Ammon's horn (tissue), 1 donor: Measurements from ENCODE around the gene PET100.

Experiments used
- DNase-seq: peaks from one replicate; pipeline ENCODE4 v3.0.0-alpha.2; 2016; ENCODE audit warnings: low spot score

Gene PET100, protein sequence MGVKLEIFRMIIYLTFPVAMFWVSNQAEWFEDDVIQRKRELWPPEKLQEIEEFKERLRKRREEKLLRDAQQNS

DNA sequence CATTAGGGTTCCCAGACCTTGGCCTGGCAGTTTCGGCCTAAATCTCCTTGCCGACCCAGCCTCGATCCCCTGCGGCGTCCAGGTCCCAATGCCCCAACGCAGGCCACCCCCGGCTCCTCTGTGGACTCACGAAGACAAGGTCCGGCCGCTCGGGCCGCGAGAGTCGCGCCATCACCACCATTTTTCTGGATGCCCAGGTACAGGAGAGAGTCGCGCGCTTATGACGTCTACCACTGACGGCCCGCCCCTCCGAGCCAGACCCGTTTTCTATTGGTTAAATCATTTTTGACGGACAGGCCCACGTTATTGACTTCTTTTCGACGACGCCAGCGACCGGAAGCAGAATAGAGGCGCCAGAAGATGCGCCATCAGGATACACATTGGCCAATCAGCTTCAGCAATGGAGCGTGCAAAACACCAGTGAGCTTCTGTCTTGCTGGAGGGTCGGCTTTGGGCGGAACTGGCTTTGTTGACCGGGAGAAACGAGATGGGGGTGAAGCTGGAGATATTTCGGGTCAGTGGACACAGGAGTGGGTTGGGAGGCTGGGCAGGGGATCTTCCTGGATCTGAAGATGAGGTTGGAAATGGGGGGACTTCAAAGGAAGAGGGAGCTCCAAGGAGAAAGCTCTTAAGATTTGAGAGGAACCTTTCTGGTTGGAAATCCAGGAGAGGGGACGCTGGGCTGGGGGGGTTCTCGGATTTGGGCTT lies at the start of gene PET100, which contains the start of gene XAB2:
Gene PET100, plus strand, starts transcription at position 447 of the 708 bp plus-strand sequence. Its CDS starts 41 bp downstream, at position 488.
Gene XAB2, minus strand, starts transcription at position 199 of the 708 bp plus-strand sequence. Its CDS starts 18 bp downstream, at position 181.
- DNase-seq: peak; percentile 99

DNA sequence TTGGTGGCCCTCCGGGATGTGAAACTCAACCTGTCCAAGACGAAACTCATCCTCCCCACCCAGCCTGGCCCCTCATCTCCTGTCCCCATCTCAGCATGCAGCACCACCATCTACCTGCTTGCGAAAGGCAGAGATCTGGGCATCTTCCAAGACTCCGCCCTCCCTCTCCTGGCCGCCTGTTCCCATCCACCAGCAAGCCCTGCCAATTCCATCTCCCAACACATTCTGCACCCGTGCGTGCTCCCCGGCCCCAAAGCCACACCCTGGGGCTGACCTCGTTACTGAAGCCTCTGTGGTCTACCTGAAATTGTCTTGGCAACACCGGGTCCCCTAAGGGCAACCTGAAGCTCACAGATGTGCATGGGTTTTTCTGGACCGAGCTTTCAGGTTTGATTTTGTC lies 47.1 kb upstream of the PET100 start:
- DNase-seq: no peak

DNA sequence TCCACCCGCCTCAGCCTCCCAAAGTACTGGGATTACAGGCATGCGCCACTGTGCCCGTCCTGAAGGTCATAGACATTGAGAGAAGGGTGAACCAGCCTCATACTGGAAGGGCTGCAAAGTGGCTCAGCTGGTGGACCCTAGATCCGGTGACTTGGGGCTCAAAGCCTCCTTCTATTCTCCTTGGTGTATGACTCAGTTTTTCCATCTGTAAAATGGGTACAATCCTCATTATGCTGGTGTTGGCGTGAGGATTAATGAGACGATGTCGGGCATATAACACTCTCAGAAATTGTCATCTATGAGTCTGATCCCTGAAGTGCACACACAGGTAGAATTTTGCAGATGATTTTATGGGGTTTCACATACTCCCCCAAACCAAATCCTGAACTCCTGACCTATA lies 39.8 kb upstream of the PET100 start:
- DNase-seq: no peak

DNA sequence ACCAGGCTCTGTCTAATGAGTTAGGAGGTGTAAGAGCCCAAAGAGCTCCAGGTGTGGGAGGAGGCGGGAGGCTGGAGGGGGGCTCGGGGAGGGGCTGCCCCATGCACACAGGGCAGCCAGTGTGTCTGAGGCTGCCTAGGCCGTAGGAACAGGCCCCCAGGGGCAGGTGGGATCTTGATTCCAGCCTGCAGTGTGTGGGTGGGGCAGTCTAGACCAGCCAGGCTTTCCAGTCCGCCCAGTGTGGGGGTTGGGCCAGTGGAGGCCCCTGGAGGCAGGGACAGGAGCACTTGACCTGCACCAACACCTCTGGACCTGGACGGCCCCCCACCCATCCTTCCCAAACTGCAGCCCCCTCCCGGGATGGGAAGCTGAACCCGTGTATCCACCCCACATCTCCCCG lies 39.3 kb upstream of the PET100 start:
- DNase-seq: no peak

DNA sequence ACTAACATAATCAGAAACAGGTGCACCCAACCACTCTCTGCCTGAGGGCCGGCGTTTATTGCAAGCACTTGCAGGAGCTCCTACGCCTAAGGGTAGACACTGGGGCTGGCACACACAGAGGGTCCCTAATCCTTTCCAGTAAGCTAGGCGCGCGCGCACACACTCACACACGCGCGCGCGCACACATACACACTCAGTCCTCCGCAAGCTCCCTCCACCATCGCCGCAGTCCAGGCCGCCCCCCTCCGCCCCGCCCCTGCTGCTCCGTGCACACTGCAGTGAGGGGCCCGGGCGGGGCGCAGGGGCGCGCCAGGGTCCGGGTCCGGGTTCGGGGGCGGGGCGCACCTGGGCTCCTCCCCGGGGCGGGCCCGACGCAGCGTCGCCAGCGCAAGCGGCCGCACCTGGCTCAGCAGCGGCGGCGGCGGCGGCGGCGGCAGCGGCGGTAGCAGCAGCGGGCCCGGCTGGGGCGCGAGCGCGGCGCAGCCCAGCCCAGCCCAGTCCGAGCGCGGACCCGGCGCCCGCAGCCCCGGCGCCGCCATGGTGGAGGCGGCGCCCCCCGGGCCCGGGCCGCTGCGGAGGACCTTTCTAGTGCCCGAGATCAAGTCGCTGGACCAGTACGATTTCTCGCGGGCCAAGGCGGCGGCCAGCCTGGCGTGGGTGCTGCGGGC lies 34.0 kb upstream of the PET100 start, which contains the start of gene CAMSAP3:
Gene CAMSAP3, plus strand, starts transcription at position 398 of the 668 bp plus-strand sequence. Its CDS starts 140 bp downstream, at position 538.
- peak; percentile 24 for DNase-seq

DNA sequence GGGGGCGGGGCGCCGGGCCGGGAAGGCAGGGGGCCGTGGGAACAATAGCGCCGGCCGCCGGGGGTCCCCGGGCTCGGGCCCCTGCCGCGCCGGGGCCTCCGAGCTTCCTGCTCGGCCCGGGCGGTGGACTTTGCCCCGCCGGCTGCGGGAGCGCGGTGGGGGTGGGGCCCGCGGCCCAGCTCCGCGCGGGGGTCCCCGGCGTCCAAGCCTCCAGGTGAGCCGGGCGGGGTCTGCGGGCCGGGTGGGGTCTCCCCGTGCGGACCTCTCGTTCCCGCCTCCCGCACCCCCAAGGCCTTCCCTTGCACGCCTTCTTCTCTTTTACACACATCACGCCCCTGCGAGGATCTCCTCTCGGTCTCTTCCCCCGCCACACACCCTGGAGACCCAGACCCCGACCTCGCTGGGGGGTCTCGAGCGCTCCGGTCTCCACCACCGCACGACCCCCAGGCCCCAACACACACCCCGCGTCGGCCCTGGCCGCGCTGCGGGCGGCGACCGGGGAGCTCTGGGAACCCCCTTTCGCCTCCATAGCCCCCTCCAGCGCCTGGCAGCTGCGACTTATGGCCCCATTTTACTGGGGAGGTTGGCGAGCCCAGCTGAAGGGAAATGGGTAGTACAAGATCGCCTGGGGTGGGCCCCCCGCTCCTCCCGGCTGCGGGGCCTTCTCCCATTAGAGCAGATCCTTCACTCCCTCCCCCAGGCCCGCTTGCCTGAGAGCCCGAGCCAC lies 33.2 kb upstream of the PET100 start:
- no peak for DNase-seq

DNA sequence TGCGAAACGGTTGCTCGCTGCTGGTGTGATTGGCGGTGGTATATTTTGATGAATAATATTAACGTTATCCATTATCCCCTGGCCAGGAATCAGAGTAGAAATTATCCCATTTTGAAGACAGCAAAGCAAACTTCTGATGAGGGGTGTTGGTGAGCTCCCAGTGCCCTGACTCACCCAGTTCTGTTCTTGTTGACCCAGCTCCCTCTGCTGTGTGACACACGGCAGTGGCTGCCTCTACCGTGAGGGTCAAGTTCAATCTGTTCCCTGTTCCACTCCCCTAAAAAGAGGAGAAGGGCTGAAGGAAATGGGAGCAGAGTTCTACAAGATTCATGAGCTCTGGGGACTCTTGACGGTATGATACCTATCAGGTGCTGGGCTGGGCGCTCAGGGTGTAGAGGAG lies 31.9 kb upstream of the PET100 start:
- no peak for DNase-seq

DNA sequence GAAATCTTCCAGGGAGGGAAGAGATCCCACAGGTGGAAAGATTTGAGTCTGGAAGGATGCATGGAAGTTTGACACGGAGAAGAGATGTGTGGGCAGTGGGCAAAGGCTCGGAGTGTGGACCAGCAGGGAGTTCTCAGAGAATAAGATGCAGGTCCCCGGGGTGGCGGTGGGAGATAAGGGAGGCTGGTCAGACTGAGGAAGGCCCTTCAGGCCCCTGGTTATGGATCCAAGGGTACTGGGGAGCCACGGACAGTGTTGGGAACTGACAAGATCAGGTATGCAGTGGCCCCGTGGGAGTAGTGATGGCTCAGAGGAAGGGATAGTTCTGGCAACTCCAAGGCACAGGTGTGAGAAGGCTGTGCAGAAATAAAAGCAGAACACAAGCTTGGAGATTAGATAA lies 31.4 kb upstream of the PET100 start:
- DNase-seq: no peak

DNA sequence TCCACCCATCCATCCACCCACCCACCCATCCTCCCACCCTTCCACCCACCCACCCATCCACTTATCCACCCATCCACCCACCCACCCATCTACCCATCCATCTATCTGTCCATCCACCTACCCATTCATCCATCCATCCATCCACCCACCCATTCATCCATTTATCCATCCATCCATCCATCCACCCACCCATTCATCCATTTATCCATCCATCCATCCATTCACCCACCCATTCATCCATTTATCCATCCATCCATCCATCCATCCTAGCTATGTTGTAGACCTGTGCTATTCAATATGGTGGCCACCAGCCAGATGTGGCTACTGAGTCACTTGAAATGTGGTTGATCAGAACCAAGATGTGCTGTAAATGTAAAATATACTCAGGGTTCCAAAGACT lies 28.9 kb upstream of the PET100 start:
- no peak for DNase-seq

DNA sequence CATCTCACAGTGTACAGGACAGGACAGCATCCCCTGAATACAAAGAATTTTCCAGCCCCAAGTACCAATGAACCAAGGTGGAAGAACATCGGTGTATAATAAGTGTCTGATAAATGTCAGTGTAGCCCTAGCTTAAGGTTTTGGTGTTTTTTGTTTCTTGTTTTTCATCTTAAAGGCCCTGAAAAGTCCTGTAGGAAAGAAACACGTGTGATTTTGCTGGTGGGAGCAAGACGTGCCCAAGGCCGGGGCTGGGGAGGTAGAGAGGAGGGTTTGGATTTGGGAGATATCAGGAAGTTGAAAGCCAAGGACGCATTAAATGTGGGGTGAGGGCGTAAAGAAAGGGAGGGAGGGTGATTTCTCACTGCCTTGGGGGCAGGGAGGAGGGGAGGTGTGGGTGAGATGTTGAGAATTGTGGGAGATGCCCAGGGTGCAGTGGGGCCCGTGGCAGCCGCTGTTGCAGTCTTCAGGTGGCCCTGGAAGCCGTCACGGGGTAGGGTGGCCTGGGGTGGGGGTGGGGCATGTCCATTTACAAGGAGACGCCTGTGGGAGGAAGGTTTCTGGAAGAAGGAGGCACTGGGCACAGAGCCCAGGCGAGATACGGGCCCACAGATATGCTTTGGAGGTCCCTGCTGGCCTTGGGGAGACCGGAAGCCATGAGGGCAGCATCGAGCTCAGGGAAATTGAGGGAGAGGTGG lies 27.2 kb upstream of the PET100 start:
- no peak for DNase-seq

DNA sequence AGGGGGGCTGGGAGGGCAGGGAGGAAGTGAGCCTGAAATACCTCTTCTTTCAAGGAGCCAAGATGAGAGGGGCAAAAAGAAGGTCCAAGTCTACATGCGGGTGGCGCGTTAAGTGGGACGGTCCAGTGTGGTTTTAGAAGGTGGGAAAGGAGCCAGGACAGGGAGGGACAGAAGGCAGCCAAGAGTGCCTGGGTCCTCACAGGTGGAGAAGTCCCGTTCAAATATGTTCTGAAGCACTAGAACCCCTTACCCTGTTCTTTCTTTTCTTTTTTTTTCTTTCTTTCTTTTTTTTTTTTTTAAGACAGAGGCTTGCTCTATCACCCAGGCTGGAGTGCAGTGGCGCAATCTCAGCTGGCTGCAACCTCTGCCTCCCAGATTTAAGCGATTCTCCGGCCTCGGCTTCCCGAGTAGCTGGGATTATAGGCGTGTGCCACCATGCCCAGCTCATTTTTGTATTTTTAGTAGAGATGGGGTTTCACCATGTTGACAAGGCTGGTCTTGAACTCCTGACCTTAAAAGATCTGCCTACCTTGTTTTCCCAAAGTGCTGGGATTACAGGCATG lies 26.6 kb upstream of the PET100 start:
- DNase-seq: no peak

DNA sequence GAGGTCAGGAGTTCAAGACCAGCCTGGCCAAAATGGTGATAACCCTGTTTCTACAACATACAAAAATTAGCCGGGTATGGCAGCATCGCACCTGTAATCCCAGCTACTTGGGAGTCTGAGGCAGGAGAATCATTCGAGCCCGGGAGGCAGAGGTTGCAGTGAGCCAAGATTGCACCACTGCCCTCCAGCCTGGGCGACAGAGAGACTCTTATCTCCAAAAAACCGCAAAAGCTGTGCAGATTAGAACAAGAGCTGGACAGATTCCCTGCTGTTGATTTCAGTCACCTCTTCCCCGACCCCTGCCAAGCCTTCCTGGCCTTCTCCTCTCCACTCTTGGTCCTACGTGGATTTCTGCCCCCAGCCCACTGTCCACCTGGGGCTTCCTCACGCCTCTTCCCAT lies 25.7 kb upstream of the PET100 start:
- no peak for DNase-seq

DNA sequence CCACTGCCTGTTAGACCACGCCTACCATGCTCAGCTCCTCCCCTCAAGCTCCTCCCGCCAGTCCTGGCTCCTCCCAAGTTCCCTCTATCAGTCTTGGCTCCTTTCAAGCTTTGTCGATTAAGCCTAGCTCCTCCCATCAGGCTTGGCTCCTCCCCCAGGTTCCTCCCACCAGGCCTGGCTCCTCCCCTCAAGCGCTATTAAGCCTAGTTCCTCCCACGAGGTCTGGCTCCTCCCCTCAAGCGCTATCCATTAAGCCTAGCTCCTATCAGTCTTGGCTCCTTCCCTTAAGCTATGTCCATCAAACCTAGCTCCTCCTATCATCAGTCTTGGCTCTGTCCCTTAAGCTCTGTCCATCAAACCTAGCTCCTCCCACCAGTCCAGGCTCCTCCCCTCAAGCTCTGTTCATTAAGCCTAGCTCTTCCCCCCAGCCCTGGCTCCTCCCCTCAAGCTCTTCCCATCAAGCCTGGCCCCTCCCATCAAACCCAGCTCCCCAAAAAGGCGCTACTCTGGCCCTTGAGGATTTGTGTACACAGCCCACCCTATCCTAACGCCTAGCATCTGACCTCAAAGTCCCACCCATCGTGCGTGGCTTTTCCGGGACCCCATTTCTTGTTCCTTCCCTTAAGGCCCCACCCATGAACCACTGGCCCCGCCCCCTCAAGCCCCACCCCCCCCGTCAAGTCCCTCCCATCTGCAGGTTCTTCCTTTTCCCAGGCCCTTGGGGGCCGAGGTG lies 23.9 kb upstream of the PET100 start:
- DNase-seq: no peak

DNA sequence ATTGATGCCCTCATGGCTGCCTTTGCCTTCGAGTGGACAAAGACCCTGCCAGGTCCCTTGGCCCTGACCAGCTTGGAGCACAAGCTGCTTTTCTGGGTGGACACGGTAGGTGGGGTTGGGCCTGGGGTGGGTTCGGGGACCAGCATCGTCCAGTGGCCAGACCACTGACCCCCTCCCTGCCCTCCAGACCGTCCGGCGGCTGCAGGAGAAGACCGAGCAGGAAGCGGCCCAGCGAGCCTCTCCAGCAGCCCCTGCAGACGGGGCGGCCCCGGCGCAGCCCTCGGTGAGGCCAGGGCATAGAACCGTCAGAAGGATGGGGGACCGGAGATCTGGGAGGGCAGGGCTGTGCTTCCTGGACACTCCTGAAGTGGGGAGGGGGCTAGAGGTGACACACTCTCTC lies 23.3 kb upstream of the PET100 start:
- DNase-seq: no peak

DNA sequence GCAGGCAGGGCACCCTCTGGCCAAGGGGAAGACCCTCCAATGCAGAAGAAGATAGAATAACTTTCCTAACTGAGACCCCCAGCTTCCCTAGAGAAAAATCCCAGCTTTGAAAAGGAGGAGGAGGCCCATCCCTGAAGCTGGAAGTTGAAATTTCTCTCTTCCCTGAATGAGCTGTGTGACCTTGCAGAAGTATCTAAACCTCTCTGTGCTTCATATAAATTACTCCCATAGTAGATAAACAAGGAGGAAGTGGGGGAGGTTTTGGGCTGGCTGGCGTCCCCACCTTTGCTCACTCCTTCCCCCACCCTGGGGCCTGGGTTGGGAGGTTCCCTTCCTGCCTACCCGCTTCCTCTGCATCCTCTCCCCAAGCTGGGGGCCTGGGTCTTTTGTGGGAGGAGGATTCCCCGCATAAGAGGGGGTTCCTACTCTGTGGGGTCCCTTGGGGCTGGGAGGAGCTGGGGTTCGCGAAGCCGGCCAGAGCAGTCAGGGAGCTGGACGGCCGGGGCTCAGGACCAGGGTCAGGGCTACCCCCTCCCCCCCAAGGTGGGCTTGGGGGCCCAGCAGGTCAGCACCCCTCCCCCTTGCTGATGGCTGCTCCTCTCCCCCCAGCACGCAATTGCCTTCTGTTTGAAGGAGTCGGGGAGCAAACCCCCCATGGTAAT lies 22.2 kb upstream of the PET100 start:
- no peak for DNase-seq

DNA sequence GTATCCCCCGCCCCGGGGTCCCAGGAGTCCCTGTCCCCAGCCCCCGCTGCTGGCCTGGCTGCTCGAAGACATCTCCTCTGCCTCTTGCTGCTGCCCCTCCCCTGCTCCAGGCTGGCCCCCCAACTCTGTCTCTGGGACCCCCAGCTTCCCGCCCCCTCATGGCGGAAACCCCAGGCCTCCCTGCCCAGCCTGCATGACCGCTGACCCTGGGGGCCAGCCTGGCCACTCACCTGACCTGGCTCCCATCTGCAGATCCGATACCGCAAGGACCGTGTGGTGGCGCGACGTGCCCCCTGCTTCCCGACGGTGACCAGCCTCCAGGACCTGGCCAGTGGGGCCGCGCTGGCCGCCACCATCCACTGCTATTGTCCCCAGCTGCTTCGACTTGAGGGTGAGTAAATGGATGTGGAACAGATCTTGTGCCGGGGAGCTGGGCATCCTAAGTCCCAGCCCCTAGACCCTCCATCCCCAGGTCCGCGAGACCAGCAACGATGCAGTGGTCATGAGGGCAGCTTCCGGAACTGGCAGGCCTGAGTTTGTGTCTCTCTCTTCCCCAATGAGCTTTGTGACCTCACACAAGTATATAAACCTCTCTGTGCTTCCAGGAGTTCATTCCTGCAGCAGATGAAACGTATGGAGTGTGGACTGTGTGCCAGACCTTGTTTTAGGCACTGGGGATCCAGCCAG lies 21.6 kb upstream of the PET100 start:
- no peak for DNase-seq

DNA sequence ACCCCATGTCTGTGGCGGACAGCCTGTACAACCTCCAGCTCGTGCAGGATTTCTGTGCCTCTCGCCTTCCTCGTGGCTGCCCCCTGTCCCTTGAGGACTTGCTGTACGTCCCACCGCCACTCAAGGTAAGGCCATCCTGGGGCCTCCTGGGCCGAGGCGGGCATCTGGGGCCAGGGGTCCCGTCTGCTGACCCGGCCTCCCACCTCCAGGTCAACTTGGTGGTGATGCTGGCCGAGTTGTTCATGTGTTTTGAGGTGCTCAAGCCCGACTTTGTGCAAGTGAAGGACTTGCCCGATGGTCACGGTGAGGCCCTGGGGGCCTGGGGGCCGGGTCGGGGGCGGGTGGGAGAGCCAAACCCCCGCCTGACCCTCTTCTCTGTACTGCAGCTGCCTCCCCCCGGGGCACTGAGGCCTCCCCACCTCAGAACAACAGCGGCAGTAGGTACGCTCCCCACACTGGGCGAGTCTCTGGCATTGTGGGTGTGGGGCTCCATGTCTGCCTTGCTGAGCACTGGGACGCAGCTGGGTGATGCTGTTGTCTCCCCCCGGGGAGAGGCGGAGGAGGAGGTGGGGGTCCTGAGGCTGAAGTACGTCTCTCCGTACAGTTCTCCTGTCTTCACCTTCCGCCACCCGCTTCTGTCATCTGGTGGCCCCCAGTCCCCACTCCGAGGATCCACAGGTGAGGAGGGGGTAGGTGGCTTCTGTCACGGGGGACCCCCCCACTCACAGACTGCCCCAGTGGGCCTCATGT lies 18.9 kb upstream of the PET100 start:
- DNase-seq: no peak

DNA sequence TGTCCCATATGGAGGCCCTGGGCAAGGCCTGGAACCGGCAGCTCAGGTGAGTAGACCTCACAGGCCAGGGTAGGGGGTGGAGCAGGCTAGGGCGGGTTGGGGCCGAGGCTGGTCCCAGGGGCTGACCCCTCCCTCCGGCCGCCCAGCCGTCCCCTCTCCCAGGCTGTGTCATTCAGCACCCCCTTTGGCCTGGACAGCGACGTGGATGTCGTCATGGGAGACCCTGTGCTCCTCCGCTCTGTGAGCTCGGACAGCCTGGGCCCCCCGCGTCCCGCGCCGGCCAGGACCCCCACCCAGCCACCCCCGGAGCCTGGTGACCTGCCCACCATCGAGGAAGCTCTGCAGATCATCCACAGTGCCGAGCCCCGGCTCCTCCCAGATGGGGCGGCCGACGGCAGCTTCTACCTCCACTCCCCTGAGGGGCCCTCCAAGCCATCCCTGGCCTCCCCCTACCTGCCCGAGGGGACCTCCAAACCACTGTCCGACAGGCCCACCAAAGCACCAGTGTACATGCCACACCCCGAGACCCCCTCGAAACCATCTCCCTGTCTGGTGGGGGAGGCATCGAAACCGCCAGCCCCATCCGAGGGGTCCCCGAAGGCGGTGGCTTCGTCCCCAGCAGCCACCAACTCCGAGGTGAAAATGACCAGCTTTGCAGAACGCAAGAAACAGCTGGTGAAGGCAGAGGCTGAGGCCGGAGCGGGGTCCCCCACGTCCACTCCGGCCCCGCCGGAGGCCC lies 17.9 kb upstream of the PET100 start:
- no peak for DNase-seq
